Endothelial cell of umbilical vein (primary cell): Measurements from ENCODE around the gene KRTAP10-1. TPM values are rescaled to one million over a fixed set of nuclear protein-coding genes. Genes with fewer than 3 reads are reported as not detected.

Experiments
- BruUV-seq: library from RNA; stranded (reverse); fragments of 400-500 nt; replicated peaks from 2 replicates; lab custom pipeline; 2021; lab: Mats Ljungman, UMichigan
- CTCF ChIA-PET: fragments of 300-600, 350-600 bp; sonication (Branson Sonifier 250); formaldehyde crosslinking; loops from one replicate; lab custom pipeline; 2021; ENCODE audit warnings: antibody characterized with exemption, inconsistent platforms; lab: Charles Lee
- POLR2A ChIA-PET: fragments of 300-600, 350-600 bp; sonication (Branson Sonifier 250); formaldehyde crosslinking; loops from one replicate; lab custom pipeline; 2021; ENCODE audit warnings: antibody characterized with exemption, inconsistent platforms; lab: Charles Lee
- DNase-seq: peaks from one replicate; pipeline ENCODE4 v3.0.0-alpha.2; 2011; ENCODE audit warnings: low read depth, low spot score
- FAIRE-seq: peaks from 2 replicates; lab custom pipeline; 2011; peaks lifted over from hg19 to GRCh38; lab: Jason Lieb, UNC
- H2AFZ ChIP-seq: 2 replicates; pipeline ENCODE4 v1.6.0; 2012; ENCODE audit warnings: low read depth, low read length, control low read depth, inconsistent platforms
- H3K27ac ChIP-seq: 2 replicates; pipeline ENCODE4 v1.5.1; 2011; ENCODE audit warnings: low read depth, mild to moderate bottlenecking, control low read depth, low read length, moderate library complexity; ENCODE audit not compliant: insufficient read depth
- H3K27me3 ChIP-seq, 2 experiments: 2 replicates each; pipeline versions ENCODE4 v1.6.0 to v1.6.1; 2011; ENCODE audit warnings: low read length in 2 of 2, mixed read lengths in 1 of 2; ENCODE audit not compliant: control insufficient read depth in 2 of 2, insufficient read depth in 2 of 2
- H3K36me3 ChIP-seq, 2 experiments: 2 replicates in 1 of 2; 3 replicates in 1 of 2; pipeline ENCODE4 v1.5.1; 2011; ENCODE audit warnings: low read length in 2 of 2, mild to moderate bottlenecking in 1 of 2, moderate library complexity in 1 of 2; ENCODE audit not compliant: control insufficient read depth in 2 of 2, insufficient read depth in 2 of 2; ENCODE audit errors: extremely low read depth in 1 of 2
- H3K4me1 ChIP-seq: 3 replicates; pipeline ENCODE4 v1.5.1; 2011; ENCODE audit warnings: mild to moderate bottlenecking, low read length; ENCODE audit not compliant: control insufficient read depth, insufficient read depth; ENCODE audit errors: extremely low read depth
- H3K4me2 ChIP-seq: 2 replicates; pipeline ENCODE4 v1.6.1; 2011; ENCODE audit warnings: low read length, control low read depth, mixed read lengths; ENCODE audit not compliant: insufficient read depth
- H3K4me3 ChIP-seq, 3 experiments: fragments of 200-600 bp in 1 of 3; sonication (generic), shearing (Covaris generic) in 1 of 3; replicated peaks in 1 of 3; 2 replicates each; pipeline ENCODE4 v1.5.1; 2011 to 2016; ENCODE audit warnings: control low read depth in 3 of 3, low read length in 3 of 3, mild to moderate bottlenecking in 2 of 3, inconsistent platforms in 1 of 3, low read depth in 1 of 3, moderate library complexity in 1 of 3; ENCODE audit not compliant: insufficient read depth in 1 of 3
- H3K79me2 ChIP-seq: 2 replicates; pipeline ENCODE4 v1.6.0; 2012; ENCODE audit warnings: low read length, inconsistent platforms; ENCODE audit not compliant: control insufficient read depth, insufficient read depth
- H3K9ac ChIP-seq: replicated peaks from 2 replicates; pipeline ENCODE3; 2011; ENCODE audit warnings: low read length, control low read depth; ENCODE audit not compliant: insufficient read depth; ENCODE audit errors: extremely low read depth
- H3K9me1 ChIP-seq: replicated peaks from 3 replicates; pipeline ENCODE4 v1.6.0; 2011; ENCODE audit warnings: mild to moderate bottlenecking, low read length; ENCODE audit not compliant: control insufficient read depth, insufficient read depth; ENCODE audit errors: extremely low read depth
- H3K9me3 ChIP-seq: replicated peaks from 2 replicates; pipeline ENCODE4 v1.5.1; 2012; ENCODE audit warnings: low read length, inconsistent platforms; ENCODE audit not compliant: control insufficient read depth, insufficient read depth
- H4K20me1 ChIP-seq: replicated peaks from 2 replicates; pipeline ENCODE3; 2011; ENCODE audit warnings: mild to moderate bottlenecking, low read length; ENCODE audit not compliant: control insufficient read depth, insufficient read depth; ENCODE audit errors: extremely low read depth
- CTCF ChIP-seq, 2 donors: IDR thresholded peaks; 1 replicate in 1 of 2; 2 replicates in 1 of 2; pipeline ENCODE4 v1.5.1; 2011; ENCODE audit warnings: low read length in 2 of 2, mild to moderate bottlenecking in 2 of 2, moderate library complexity in 2 of 2, control low read depth in 1 of 2, inconsistent platforms in 1 of 2, low read depth in 1 of 2; ENCODE audit not compliant: insufficient read depth in 1 of 2; ENCODE audit errors: extremely low read depth in 1 of 2
- EZH2 ChIP-seq: IDR thresholded peaks from 2 replicates; pipeline ENCODE4 v1.6.1; 2012; ENCODE audit warnings: borderline replicate concordance, low read depth, mild to moderate bottlenecking, moderate library complexity, low read length, inconsistent platforms; ENCODE audit not compliant: severe bottlenecking
- FOS ChIP-seq: IDR thresholded peaks from 2 replicates; pipeline ENCODE4 v1.6.1; 2011; ENCODE audit warnings: mild to moderate bottlenecking, low read length, moderate library complexity, borderline replicate concordance; ENCODE audit not compliant: insufficient read depth
- GATA2 ChIP-seq: IDR thresholded peaks from 2 replicates; pipeline ENCODE4 v1.7.0; 2011; ENCODE audit warnings: low read depth, mild to moderate bottlenecking, moderate library complexity, mixed read lengths, low read length; ENCODE audit not compliant: insufficient read length, insufficient read depth
- JUN ChIP-seq: IDR thresholded peaks from 2 replicates; pipeline ENCODE4 v1.6.1; 2011; ENCODE audit warnings: borderline replicate concordance, low read depth; ENCODE audit not compliant: insufficient read length, insufficient read depth
- MAX ChIP-seq: IDR thresholded peaks from 2 replicates; pipeline ENCODE4 v1.6.1; 2011; ENCODE audit not compliant: insufficient read depth, insufficient read length
- MYC ChIP-seq: IDR thresholded peaks from one replicate; pipeline ENCODE4 v1.6.1; 2011; ENCODE audit warnings: mild to moderate bottlenecking, low read depth, low read length
- POLR2A ChIP-seq: IDR thresholded peaks from 2 replicates; pipeline ENCODE4 v1.6.1; 2012; ENCODE audit warnings: low read depth, mild to moderate bottlenecking, control low read depth, low read length
- POLR2AphosphoS5 ChIP-seq: IDR thresholded peaks from 2 replicates; pipeline ENCODE4 v1.6.1; 2012; ENCODE audit warnings: low read depth, mild to moderate bottlenecking, control low read depth, low read length, moderate library complexity; ENCODE audit not compliant: insufficient read depth
- dilution Hi-C: fragments of 300-500 bp; cut with MboI; formaldehyde crosslinking; loops from one replicate; pipeline ENCODE4 v1.15.0; 2019; ENCODE audit warnings: low sequenced_read_pairs; ENCODE audit not compliant: extremely low pct_ligation_motif_present
- intact Hi-C: fragments of 100-400 bp; cut with micrococcal nuclease; formaldehyde crosslinking; loops from one replicate; pipeline ENCODE4 v1.10.0; 2022
- polyA plus RNA-seq, 4 experiments: library from polyadenylated mRNA; depleted of rRNA in 3 of 4; stranded (reverse) in 3 of 4; unstranded in 1 of 4; fragments of >200 nt; gene quantifications; 2 replicates each; pipeline versions ENCODE4 v1.2.1 to v1.2.3, GENCODE V29; 2011 to 2012; ENCODE audit warnings: missing spikeins in 1 of 4
- total RNA-seq: library from RNA; stranded (reverse); gene quantifications from 2 replicates; pipeline ENCODE4 v1.2.3, GENCODE V29; 2021

KRTAP10-1 gene
- total and polyA plus RNA-seq, 2 donors (not counting 3 experiments of a cell fraction or from before 2014, with no cell fraction given) = not detected

- Histone ChIP-seq H3K4me3 (no peak overlapping the region), H3K4me2 (no peak overlapping the region), H3K9me3 (no peaks in the 10 kb centered on the region), H4K20me1 (no peaks in the 10 kb centered on the region), H3K27me3 (no peaks in the 10 kb centered on the region), H2AFZ (no peak overlapping the region), H3K9ac (no peak overlapping the region), H3K79me2 (no peaks in the 10 kb centered on the region), H3K9me1 (no peaks in the 10 kb centered on the region), H3K4me1 (no peaks in the 10 kb centered on the region), H3K36me3 (no peaks in the 10 kb centered on the region), H3K27ac (no peak overlapping the region)
- ChIA-PET POLR2A (no interaction called here), CTCF (no interaction called here)
- DNase-seq = no peak
- intact Hi-C loops = no loop called here
- dilution Hi-C loops = no loop called here
- no peak for TF ChIP-seq EZH2
- TF ChIP-seq MYC = no peak
- TF ChIP-seq FOS = no peak
- TF ChIP-seq POLR2AphosphoS5 = no peak
- TF ChIP-seq CTCF (IDR thresholded peaks at IDR 0.05; ENCODE audit: extremely low read depth in 1 of 2, insufficient read depth in 1 of 2, low read depth in 1 of 2, low read length in 2 of 2) = no peak
- no peak for TF ChIP-seq POLR2A
- no peak for TF ChIP-seq JUN
- TF ChIP-seq GATA2 = no peak
- no peak for TF ChIP-seq MAX
- BruUV-seq = no TSS peak
- no peak for FAIRE-seq
Observed at GRCh38 chr21:44527983-44528633, 11.9 kb downstream of the KRTAP10-1 start.
